Measurements from ENCODE around the gene TIPIN. TPM values are rescaled to one million over a fixed set of nuclear protein-coding genes. Genes with fewer than 3 reads are reported as not detected.
"Not testable (repeated sequence)": the region's sequence is repeated elsewhere in the genome, so short reads cannot be mapped to it uniquely, and the experiment has no call there.

The TIPIN gene
- total RNA-seq, 1 donor from 2014 or later: 9.5 TPM

- Mint-ChIP-seq H3K27me3 (ENCODE audit: low read depth) (no peaks in the 10 kb centered on the region), H3K4me1 (no peaks in the 10 kb centered on the region), H3K27ac (no peak overlapping the region), H3K9me3 (peaks cover 7% of the 10 kb centered on the region), H3K4me3 (no peak overlapping the region), H3K36me3 (no peaks in the 10 kb centered on the region)
- no peak for TF ChIP-seq CTCF (IDR thresholded peaks at IDR 0.05; ENCODE audit: unreplicated experiment)
- DNase-seq (ENCODE audit: low spot score in 2 of 2, unreplicated experiment in 2 of 2): no peak
Observed at GRCh38 chr15:66378814-66379430, 22.4 kb upstream of the TIPIN start.

GRCh38 chr15:66374179-66374578, 17.7 kb upstream of the TIPIN start:
- peaks cover 7% of the 10 kb centered on the region for H3K9me3 Mint-ChIP-seq
- H3K36me3 Mint-ChIP-seq: no peaks in the 10 kb centered on the region
- TF ChIP-seq CTCF (IDR thresholded peaks at IDR 0.05; ENCODE audit: unreplicated experiment): no peak
- H3K4me1 Mint-ChIP-seq: peaks cover 7% of the 10 kb centered on the region
- no peak for DNase-seq (ENCODE audit: low spot score in 2 of 2, unreplicated experiment in 2 of 2)
- no peaks in the 10 kb centered on the region for H3K27me3 Mint-ChIP-seq (ENCODE audit: low read depth)
- no peak overlapping the region for H3K27ac Mint-ChIP-seq
- H3K4me3 Mint-ChIP-seq: no peak overlapping the region

- H3K4me3 Mint-ChIP-seq: no peak overlapping the region
Observed at GRCh38 chr15:66369773-66370651, 13.5 kb upstream of the TIPIN start.

GRCh38 chr15:66364944-66365528, 8.6 kb upstream of the TIPIN start:
- H3K27me3 Mint-ChIP-seq (ENCODE audit: low read depth): no peaks in the 10 kb centered on the region
- no peaks in the 10 kb centered on the region for H3K9me3 Mint-ChIP-seq
- H3K36me3 Mint-ChIP-seq: no peaks in the 10 kb centered on the region
- no peak for DNase-seq (ENCODE audit: low spot score in 2 of 2, unreplicated experiment in 2 of 2)
- H3K27ac Mint-ChIP-seq: no peak overlapping the region
- H3K4me3 Mint-ChIP-seq: no peak overlapping the region
- peaks cover 7% of the 10 kb centered on the region for H3K4me1 Mint-ChIP-seq
- TF ChIP-seq CTCF (IDR thresholded peaks at IDR 0.05; ENCODE audit: unreplicated experiment): no peak

More at GRCh38 chr15:66369773-66370651, 13.5 kb upstream of the TIPIN start:
- Mint-ChIP-seq H3K27ac (peak overlapping the region; percentile 88), H3K36me3 (no peaks in the 10 kb centered on the region), H3K27me3 (ENCODE audit: low read depth) (no peaks in the 10 kb centered on the region), H3K4me1 (peaks cover 7% of the 10 kb centered on the region), H3K9me3 (peaks cover 3% of the 10 kb centered on the region)
- no peak for TF ChIP-seq CTCF (IDR thresholded peaks at IDR 0.05; ENCODE audit: unreplicated experiment)
- DNase-seq (ENCODE audit: low spot score in 2 of 2, unreplicated experiment in 2 of 2): no peak

GRCh38 chr15:66362776-66363175, 6.3 kb upstream of the TIPIN start:
- Mint-ChIP-seq H3K36me3 (no peaks in the 10 kb centered on the region), H3K27me3 (ENCODE audit: low read depth) (no peaks in the 10 kb centered on the region), H3K4me3 (no peak overlapping the region), H3K4me1 (peaks cover 2% of the 10 kb centered on the region), H3K27ac (peak overlapping the region; percentile 30), H3K9me3 (no peaks in the 10 kb centered on the region)
- DNase-seq (ENCODE audit: low spot score in 2 of 2, unreplicated experiment in 2 of 2): no peak
- TF ChIP-seq CTCF (IDR thresholded peaks at IDR 0.05; ENCODE audit: unreplicated experiment): no peak

- H3K27ac Mint-ChIP-seq; H3K27me3 Mint-ChIP-seq (ENCODE audit: low read depth); H3K36me3 Mint-ChIP-seq; H3K9me3 Mint-ChIP-seq; DNase-seq (ENCODE audit: low spot score in 2 of 2, unreplicated experiment in 2 of 2); H3K4me3 Mint-ChIP-seq; H3K4me1 Mint-ChIP-seq: not testable (repeated sequence)
Observed at GRCh38 chr15:66361745-66362460, 5.4 kb upstream of the TIPIN start.
